Measurements from ENCODE around the gene SPATA3.

Gene SPATA3

DNA sequence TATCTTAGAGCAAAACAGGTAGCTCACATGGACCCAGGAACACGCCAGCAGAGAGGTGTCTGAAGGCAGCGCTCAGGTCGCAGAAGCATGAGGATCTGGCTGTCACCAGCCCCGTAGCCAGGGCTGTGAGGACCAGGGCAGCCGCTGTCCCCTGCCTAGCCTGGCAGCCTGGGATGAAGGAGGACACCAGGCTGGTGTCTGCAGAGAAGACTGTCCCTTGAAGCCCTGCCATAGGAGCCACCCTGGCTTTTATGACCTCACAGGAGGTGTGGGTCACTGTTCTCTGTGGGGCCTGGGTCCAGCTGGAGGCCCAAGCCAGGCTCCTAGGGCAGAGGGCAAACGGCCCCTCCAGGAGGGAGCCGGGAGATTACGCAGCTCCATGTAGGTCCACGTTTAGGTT lies at the start of gene SPATA3:
TSS of gene SPATA3 (plus strand) at position 301 of the 400 bp plus-strand sequence. CDS start 113 bp downstream, outside the sequence.
- TF ChIP-seq, protein P1, sequence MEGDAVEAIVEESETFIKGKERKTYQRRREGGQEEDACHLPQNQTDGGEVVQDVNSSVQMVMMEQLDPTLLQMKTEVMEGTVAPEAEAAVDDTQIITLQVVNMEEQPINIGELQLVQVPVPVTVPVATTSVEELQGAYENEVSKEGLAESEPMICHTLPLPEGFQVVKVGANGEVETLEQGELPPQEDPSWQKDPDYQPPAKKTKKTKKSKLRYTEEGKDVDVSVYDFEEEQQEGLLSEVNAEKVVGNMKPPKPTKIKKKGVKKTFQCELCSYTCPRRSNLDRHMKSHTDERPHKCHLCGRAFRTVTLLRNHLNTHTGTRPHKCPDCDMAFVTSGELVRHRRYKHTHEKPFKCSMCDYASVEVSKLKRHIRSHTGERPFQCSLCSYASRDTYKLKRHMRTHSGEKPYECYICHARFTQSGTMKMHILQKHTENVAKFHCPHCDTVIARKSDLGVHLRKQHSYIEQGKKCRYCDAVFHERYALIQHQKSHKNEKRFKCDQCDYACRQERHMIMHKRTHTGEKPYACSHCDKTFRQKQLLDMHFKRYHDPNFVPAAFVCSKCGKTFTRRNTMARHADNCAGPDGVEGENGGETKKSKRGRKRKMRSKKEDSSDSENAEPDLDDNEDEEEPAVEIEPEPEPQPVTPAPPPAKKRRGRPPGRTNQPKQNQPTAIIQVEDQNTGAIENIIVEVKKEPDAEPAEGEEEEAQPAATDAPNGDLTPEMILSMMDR (IDR thresholded peaks at IDR 0.05; ENCODE audit: low read depth, low read length) = no peak
- H3K4me3 ChIP-seq (ENCODE audit: low read depth, low read length) = no peak within 1 kb of the TSS

DNA sequence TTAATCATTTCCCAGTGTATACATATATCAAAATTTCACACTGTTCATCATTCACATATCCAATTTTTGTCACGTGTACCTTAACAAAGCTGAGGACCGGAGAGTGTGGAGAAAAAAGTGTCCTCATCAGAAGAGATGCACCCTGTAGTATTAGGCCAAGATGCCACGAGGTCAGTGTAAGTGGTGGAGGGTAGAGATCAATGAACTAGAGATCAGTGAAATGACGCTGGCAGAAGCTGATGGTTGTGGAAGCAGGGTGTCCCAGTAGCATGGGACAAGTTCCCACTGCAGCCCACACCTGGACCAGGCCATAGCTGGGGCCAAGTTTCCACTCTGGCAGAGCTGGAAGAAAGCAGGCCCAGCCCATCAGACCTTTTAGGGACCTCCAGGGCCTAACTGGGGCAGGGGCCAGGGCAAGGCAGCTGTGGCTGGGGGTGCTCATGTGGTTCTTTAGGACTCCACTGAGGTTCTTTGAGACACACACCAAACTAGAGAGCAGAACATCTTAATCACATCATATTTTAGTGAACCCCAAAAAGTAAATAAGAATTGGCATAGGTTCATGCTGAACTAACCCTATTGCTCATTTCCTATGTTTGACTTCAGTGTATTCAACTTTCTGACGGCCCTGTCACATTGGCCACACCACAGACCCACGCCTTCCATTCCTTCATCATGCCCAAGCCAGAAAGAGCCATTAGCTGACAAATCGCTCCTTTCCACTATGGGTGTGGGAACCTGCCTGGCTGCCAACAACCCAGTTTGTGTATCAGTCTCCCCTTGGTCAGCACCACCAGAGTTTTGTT lies 49.3 kb upstream of the SPATA3 start:
- TF ChIP-seq, protein P1 (IDR thresholded peaks at IDR 0.05; ENCODE audit: low read depth, low read length) = no peak
- H3K4me3 ChIP-seq (ENCODE audit: low read depth, low read length) = no peak overlapping the region

- no peak overlapping the region for H3K4me3 ChIP-seq (ENCODE audit: low read depth, low read length)
- TF ChIP-seq, protein P1 (IDR thresholded peaks at IDR 0.05; ENCODE audit: low read depth, low read length) = no peak
Observed at GRCh38 chr2:230947235-230947576, 48.7 kb upstream of the SPATA3 start.

DNA sequence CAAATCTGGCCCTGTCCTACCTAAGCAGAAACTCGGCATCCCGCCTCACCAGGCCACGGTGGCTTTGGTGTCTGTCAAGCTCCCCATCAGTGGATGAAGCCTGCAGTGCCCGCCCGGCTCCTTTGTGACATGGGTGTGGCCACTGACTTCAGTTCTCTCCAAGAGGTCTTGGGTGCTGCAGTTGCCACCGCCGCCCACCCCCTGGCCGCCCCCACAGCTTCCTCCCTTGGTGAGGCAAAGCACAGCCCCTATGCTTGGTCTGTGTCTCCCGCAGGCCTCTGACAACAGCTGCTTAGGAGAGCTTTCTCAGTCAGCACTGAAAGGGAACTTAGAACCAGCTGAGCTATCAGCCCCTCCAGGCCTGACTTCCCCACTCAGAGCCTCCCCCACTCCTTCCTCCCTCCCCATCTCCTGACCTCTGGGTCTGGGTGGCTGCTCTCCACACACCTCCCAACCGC lies 48.0 kb upstream of the SPATA3 start:
- no peak overlapping the region for H3K4me3 ChIP-seq (ENCODE audit: low read depth, low read length)
- TF ChIP-seq, protein P1 (IDR thresholded peaks at IDR 0.05; ENCODE audit: low read depth, low read length) = no peak

DNA sequence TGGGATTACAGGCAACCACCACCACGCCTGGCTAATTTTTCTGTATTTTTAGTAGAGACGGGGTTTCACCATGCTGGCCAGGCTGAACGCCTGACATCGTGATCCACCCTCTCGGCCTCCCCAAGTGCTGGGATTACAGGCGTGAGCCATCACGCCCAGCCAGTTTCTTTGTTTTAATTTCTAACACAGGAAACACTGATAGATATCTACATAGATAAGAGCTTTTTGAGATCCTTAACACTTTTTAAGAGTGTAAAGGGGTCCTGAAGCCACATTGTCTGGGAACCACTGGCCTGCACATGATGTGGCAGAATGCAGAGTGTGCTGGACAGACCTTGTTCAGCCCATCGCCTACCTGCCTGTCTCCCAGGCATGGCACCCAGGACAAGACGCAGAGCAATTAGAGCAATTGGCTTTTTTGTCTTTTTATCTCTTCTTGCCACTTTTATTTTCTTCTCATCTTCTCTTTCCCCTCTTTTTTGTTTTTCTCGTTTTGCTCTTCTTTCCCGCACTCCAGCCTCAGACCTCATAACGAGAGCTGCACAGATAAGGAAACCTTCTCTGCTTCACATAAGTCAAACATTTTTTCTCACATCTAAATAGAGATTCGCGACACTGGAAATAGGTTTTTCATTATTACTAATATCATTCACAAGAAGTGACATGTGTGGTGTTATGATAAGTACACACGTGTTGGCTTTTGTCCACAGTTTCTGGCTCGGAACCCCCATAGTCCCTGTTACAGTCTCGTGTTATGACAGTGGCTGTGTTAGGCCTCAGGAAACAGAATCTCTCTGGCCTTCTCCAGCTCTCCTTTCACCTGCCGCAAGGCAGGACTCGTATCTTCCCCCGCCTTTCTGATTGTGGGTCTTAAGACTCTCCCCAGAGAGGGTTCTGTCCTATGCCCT lies 45.7 kb upstream of the SPATA3 start:
- TF ChIP-seq, protein P1 (IDR thresholded peaks at IDR 0.05; ENCODE audit: low read depth, low read length) = no peak
- H3K4me3 ChIP-seq (ENCODE audit: low read depth, low read length) = no peak overlapping the region

- no peak overlapping the region for H3K4me3 ChIP-seq (ENCODE audit: low read depth, low read length)
- TF ChIP-seq, protein P1 (IDR thresholded peaks at IDR 0.05; ENCODE audit: low read depth, low read length) = no peak
Observed at GRCh38 chr2:230950874-230951339, 45.0 kb upstream of the SPATA3 start.

Measured in WI38 (cell line).